ENCODE measurements around the gene ZNF808.
"Not testable (repeated sequence)": the region's sequence is repeated elsewhere in the genome, so short reads cannot be mapped to it uniquely, and the experiment has no call there.

ZNF808 gene

DNA sequence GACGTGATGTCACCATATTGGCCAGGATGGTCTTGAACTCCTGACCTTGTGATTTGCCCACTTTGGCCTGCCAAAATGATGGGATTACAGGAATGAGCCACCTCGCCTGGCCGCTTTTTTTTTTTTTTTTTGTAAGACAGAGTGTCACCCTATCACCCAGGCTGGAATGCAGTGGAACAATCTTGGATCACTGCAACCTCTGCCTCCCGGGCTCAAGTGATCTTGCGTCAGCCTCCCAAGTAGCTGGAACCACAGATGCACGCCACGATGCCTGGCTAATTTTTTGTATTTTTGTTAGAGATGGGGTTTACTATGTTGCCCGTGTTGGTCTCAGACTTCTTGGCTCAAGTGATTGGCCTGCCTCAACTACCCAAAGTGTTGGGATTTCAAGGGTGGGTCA lies 28.9 kb upstream of the ZNF808 start:
- in situ Hi-C loops (cut with MboI; ENCODE audit: low pct_unique_long_range_greater_than_20kb, low sequenced_read_pairs, unreplicated experiment), result no loop called here
- DNase-seq (ENCODE audit: low spot score), result no peak

DNA sequence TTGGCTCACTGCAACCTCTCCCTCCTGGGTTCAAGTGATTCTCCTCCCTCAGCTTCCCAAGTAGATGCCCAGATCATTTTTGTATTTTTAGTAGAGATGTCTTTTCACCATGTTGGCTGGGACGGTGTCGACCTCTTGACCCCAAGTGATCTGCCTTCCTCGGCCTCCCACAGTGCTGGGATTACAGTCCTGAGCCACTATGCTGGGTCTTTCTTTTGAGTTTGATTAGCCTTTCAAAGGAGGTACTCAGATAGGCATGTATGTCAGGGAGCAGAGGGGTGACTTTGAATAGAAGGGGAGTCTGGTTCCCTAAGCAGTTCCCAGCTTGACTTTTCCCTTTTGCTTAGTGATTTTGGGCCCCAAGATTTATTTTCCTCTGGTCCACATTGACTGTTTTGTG lies 27.0 kb upstream of the ZNF808 start:
- in situ Hi-C loops (cut with MboI; ENCODE audit: low pct_unique_long_range_greater_than_20kb, low sequenced_read_pairs, unreplicated experiment); DNase-seq (ENCODE audit: low spot score): not testable (repeated sequence)

More for the DNA sequence above, 28.9 kb upstream of the ZNF808 start:
- TF ChIP-seq, protein P1, sequence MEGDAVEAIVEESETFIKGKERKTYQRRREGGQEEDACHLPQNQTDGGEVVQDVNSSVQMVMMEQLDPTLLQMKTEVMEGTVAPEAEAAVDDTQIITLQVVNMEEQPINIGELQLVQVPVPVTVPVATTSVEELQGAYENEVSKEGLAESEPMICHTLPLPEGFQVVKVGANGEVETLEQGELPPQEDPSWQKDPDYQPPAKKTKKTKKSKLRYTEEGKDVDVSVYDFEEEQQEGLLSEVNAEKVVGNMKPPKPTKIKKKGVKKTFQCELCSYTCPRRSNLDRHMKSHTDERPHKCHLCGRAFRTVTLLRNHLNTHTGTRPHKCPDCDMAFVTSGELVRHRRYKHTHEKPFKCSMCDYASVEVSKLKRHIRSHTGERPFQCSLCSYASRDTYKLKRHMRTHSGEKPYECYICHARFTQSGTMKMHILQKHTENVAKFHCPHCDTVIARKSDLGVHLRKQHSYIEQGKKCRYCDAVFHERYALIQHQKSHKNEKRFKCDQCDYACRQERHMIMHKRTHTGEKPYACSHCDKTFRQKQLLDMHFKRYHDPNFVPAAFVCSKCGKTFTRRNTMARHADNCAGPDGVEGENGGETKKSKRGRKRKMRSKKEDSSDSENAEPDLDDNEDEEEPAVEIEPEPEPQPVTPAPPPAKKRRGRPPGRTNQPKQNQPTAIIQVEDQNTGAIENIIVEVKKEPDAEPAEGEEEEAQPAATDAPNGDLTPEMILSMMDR (IDR thresholded peaks at IDR 0.05; ENCODE audit: extremely low read depth, insufficient read depth, missing control alignments), result no peak

DNA sequence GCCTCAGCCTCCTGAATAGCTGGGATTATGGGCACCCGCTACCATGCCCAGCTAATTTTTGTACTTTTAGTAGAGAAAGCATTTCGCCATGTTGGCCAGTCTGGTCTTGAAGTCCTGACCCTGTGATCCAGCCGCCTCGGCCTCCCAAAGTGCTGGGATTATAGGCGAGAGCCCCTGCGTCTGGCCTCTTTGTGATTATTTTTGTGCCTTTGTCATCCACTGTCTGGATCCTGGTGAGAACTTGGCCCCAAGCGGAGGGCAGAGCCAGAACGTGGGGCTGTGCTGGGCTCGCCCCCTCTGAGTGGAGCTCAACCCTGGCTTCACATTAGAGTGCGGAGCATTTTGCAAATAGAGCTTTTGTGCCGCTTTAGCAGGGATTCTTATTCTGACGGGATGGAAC lies 26.5 kb upstream of the ZNF808 start:
- in situ Hi-C loops (cut with MboI; ENCODE audit: low pct_unique_long_range_greater_than_20kb, low sequenced_read_pairs, unreplicated experiment); DNase-seq (ENCODE audit: low spot score): not testable (repeated sequence)

DNA sequence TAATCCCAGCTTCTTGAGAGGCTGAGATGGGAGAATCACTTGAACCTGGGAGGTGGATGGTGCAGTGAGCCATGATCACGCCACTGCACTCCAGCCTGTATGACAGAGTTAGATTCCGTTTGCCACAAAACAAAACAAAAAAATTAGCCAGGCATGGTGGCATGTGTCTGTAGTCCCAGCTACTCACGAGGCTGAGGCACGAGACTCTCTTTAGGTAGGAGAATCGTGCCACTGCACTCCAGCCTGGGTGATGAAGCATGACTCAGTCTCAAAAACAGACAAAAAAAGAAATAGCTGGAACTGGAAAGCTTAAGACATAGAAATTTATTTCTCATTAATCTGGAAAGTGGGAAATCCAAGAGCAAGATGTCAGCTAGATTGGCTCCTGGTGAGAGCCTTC lies 20.2 kb upstream of the ZNF808 start:
- no peak for DNase-seq (ENCODE audit: low spot score)
- in situ Hi-C loops (cut with MboI; ENCODE audit: low pct_unique_long_range_greater_than_20kb, low sequenced_read_pairs, unreplicated experiment), result no loop called here
- TF ChIP-seq, protein P1 (IDR thresholded peaks at IDR 0.05; ENCODE audit: extremely low read depth, insufficient read depth, missing control alignments), result no peak

DNA sequence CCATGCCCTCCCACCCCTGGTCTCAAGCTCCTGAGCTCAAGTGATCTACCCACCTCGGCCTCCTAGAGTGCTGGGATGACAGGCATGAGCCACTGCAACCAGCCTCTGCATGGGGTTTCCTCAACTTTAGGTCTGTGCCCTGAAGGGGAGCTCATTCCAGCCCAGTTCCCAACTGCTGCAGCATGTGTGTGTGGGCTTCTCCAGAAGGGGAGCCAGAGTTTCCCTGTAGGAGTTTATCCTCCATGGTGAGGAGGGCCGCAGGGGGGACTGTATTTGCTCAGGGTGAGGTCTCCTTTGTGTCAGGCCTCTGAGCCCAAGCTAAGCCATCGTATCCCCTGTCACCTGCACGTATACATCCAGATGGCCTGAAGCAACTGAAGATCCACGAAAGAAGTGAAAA lies 11.3 kb upstream of the ZNF808 start:
- in situ Hi-C loops (cut with MboI; ENCODE audit: low pct_unique_long_range_greater_than_20kb, low sequenced_read_pairs, unreplicated experiment), result no loop called here
- DNase-seq (ENCODE audit: low spot score), result no peak
- TF ChIP-seq, protein P1 (IDR thresholded peaks at IDR 0.05; ENCODE audit: extremely low read depth, insufficient read depth, missing control alignments), result no peak

DNA sequence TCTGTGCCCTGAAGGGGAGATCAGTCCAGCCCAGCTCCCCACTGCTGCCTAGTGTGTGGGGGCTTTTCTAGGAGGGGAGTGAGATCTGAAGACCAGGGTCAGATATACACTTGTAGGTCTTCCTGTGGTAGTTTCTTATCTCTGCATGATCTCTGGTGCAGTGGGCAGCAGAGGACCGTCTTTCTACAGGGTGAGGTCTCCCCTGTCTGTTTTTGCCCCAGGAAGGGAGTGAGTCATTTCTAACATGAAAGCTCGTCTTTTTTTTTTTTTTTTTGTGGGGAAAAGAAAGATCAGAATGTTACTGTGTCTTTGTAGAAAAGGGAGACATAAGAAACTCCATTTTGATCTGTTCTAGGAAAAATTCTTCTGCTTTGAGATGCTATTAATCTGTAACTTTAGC lies 8.8 kb upstream of the ZNF808 start:
- TF ChIP-seq, protein P1 (IDR thresholded peaks at IDR 0.05; ENCODE audit: extremely low read depth, insufficient read depth, missing control alignments), result no peak

DNA sequence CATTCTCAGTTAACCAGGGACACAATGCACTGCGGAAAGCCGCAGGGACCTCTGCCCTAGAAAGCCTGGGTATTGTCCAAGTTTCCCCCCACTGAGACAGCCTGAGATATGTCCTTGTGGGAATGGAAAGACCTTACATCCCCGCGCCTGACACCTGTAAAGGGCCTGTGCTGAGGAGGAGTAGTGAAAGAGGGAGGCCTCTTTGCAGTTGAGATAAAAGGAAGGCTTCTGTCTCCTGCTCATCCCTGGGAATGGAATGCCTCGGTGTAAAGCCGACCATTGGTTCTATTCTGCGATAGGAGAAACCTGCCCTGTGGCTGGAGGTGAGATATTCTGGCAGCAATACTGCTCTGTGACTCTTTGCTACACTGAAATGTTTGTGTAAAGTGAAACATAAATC lies 8.3 kb upstream of the ZNF808 start:
- in situ Hi-C loops (cut with MboI; ENCODE audit: low pct_unique_long_range_greater_than_20kb, low sequenced_read_pairs, unreplicated experiment); DNase-seq (ENCODE audit: low spot score): not testable (repeated sequence)

More for the DNA sequence above, 8.8 kb upstream of the ZNF808 start:
- in situ Hi-C loops (cut with MboI; ENCODE audit: low pct_unique_long_range_greater_than_20kb, low sequenced_read_pairs, unreplicated experiment), result no loop called here
- no peak for DNase-seq (ENCODE audit: low spot score)

DNA sequence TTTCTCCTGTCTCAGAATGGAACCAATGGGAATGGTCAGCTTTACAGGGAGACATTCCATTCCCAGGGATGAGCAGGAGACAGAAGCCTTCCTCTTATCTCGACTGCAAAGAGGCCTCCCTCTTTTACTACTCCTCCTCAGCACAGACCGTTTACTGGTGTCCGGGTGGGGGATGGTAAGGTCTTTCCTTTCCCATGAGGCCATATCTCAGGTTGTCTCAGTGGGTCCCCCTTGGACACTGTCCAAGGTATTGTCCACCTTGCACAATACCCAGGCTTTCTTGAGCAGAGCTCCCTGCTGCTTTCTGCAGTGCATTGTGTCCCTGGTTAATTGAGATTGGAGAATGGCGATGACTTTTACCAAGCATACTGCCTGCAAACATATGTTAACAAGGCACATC lies 7.5 kb upstream of the ZNF808 start:
- TF ChIP-seq, protein P1 (IDR thresholded peaks at IDR 0.05; ENCODE audit: extremely low read depth, insufficient read depth, missing control alignments), result no peak
- in situ Hi-C loops (cut with MboI; ENCODE audit: low pct_unique_long_range_greater_than_20kb, low sequenced_read_pairs, unreplicated experiment), result no loop called here
- no peak for DNase-seq (ENCODE audit: low spot score)
